Measurements from ENCODE around the gene WIPF2. TPM values are rescaled to one million over a fixed set of nuclear protein-coding genes. Genes with fewer than 3 reads are reported as not detected.

WIPF2 gene
- total and polyA plus RNA-seq, 2 donors (not counting 3 experiments of a cell fraction or from before 2014, with no cell fraction given): 8.4 to 30.4 TPM

- intact Hi-C loops (cut with micrococcal nuclease): no loop called here
- Histone ChIP-seq H3K27me3 (ENCODE audit: control insufficient read depth in 2 of 2, insufficient read depth in 2 of 2, low read length in 2 of 2) (no peaks in the 10 kb centered on the region), H3K9ac (replicated peaks; ENCODE audit: extremely low read depth, insufficient read depth, low read length) (no peak within 1 kb of the TSS), H3K27ac (ENCODE audit: insufficient read depth, low read depth, low read length) (no peak within 1 kb of the TSS), H3K4me1 (ENCODE audit: control insufficient read depth, extremely low read depth, insufficient read depth, low read length) (peaks cover 45% of the 10 kb centered on the region), H3K79me2 (ENCODE audit: control insufficient read depth, insufficient read depth, low read length) (no peaks in the 10 kb centered on the region), H3K4me2 (ENCODE audit: insufficient read depth, low read length) (no peak within 1 kb of the TSS), H3K4me3 (replicated peaks in 1 of 3; ENCODE audit: insufficient read depth in 1 of 3, low read depth in 1 of 3, low read length in 3 of 3) (peak within 1 kb of the TSS in 1 of 3 experiments; percentile 11), H3K9me1 (replicated peaks; ENCODE audit: control insufficient read depth, extremely low read depth, insufficient read depth, low read length) (no peaks in the 10 kb centered on the region), H3K9me3 (replicated peaks; ENCODE audit: control insufficient read depth, insufficient read depth, low read length) (no peaks in the 10 kb centered on the region), H2AFZ (ENCODE audit: low read depth, low read length) (no peak within 1 kb of the TSS), H4K20me1 (replicated peaks; ENCODE audit: control insufficient read depth, extremely low read depth, insufficient read depth, low read length) (no peaks in the 10 kb centered on the region), H3K36me3 (ENCODE audit: control insufficient read depth in 2 of 2, extremely low read depth in 1 of 2, insufficient read depth in 2 of 2, low read length in 2 of 2) (no peaks in the 10 kb centered on the region)
- FAIRE-seq (peak; percentile 63), DNase-seq (ENCODE audit: low read depth, low spot score) (no peak)
- BruUV-seq (replicated peaks): no TSS peak
- ChIA-PET CTCF (interaction anchor here (0.8 to 15.6 kb wide), 2 partner anchors 8 to 47 kb away, joined by 3 to 530 read pairs; partner anchors contain the start of gene GJD3), POLR2A (no interaction called here)
- no peak for TF ChIP-seq POLR2A (IDR thresholded peaks at IDR 0.05; ENCODE audit: low read depth, low read length)
- TF ChIP-seq, protein P1, sequence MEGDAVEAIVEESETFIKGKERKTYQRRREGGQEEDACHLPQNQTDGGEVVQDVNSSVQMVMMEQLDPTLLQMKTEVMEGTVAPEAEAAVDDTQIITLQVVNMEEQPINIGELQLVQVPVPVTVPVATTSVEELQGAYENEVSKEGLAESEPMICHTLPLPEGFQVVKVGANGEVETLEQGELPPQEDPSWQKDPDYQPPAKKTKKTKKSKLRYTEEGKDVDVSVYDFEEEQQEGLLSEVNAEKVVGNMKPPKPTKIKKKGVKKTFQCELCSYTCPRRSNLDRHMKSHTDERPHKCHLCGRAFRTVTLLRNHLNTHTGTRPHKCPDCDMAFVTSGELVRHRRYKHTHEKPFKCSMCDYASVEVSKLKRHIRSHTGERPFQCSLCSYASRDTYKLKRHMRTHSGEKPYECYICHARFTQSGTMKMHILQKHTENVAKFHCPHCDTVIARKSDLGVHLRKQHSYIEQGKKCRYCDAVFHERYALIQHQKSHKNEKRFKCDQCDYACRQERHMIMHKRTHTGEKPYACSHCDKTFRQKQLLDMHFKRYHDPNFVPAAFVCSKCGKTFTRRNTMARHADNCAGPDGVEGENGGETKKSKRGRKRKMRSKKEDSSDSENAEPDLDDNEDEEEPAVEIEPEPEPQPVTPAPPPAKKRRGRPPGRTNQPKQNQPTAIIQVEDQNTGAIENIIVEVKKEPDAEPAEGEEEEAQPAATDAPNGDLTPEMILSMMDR (IDR thresholded peaks at IDR 0.05; ENCODE audit: extremely low read depth in 1 of 2, insufficient read depth in 1 of 2, low read depth in 1 of 2, low read length in 2 of 2): no peak
- TF ChIP-seq GATA2 (IDR thresholded peaks at IDR 0.05; ENCODE audit: insufficient read depth, insufficient read length, low read depth, low read length): no peak
- no peak for TF ChIP-seq MYC (IDR thresholded peaks at IDR 0.05; ENCODE audit: low read depth, low read length)
- TF ChIP-seq MAX (IDR thresholded peaks at IDR 0.05; ENCODE audit: insufficient read depth, insufficient read length): no peak
- TF ChIP-seq EZH2 (IDR thresholded peaks at IDR 0.05; ENCODE audit: borderline replicate concordance, low read depth, low read length, severe bottlenecking): no peak
- no peak for TF ChIP-seq POLR2AphosphoS5 (IDR thresholded peaks at IDR 0.05; ENCODE audit: insufficient read depth, low read depth, low read length)
- no peak for TF ChIP-seq FOS (IDR thresholded peaks at IDR 0.05; ENCODE audit: borderline replicate concordance, insufficient read depth, low read length)
- no peak for TF ChIP-seq JUN (IDR thresholded peaks at IDR 0.05; ENCODE audit: borderline replicate concordance, insufficient read depth, insufficient read length, low read depth)
- dilution Hi-C loops (cut with MboI; ENCODE audit: extremely low pct_ligation_motif_present, low sequenced_read_pairs): no loop called here
These were observed 90.2 kb downstream of the WIPF2 start, which contains the start of gene RARA for GRCh38 chr17:40309031-40309948. TSS of gene RARA (plus strand) at chr17:40309180. CDS start at chr17:40331219, 22,039 bp downstream.

Measured in endothelial cell of umbilical vein (primary cell).